GM19455 (cell line): ENCODE measurements around the gene STK32B.

Experiments
- ATAC-seq: cut with Tn5 transposase; IDR thresholded peaks from one replicate; pipeline ENCODE4 v1.9.1; 2021; ENCODE audit not compliant: unreplicated experiment

STK32B gene

GRCh38 chr4:5383191-5383980 is 332.1 kb downstream of the STK32B start:
- ATAC-seq, result no peak

- ATAC-seq, result no peak
These were observed 334.5 kb downstream of the STK32B start for GRCh38 chr4:5385741-5386311.

- no peak for ATAC-seq
These were observed 335.6 kb downstream of the STK32B start for GRCh38 chr4:5386921-5387320.

GRCh38 chr4:5387457-5387856 is 336.2 kb downstream of the STK32B start:
- no peak for ATAC-seq

- no peak for ATAC-seq
These were observed 338.6 kb downstream of the STK32B start for GRCh38 chr4:5389756-5390310.

- no peak for ATAC-seq
These were observed 340.2 kb downstream of the STK32B start for GRCh38 chr4:5391492-5391891.

- no peak for ATAC-seq
These were observed 342.7 kb downstream of the STK32B start for GRCh38 chr4:5393911-5394513.

GRCh38 chr4:5395781-5396180 is 344.5 kb downstream of the STK32B start:
- no peak for ATAC-seq

GRCh38 chr4:5398056-5398455 is 346.8 kb downstream of the STK32B start:
- ATAC-seq, result no peak

- ATAC-seq, result no peak
These were observed 347.8 kb downstream of the STK32B start for GRCh38 chr4:5399124-5399523.

- no peak for ATAC-seq
These were observed 348.6 kb downstream of the STK32B start for GRCh38 chr4:5399790-5400421.

GRCh38 chr4:5403746-5404497 is 352.6 kb downstream of the STK32B start:
- no peak for ATAC-seq

GRCh38 chr4:5409237-5409636 is 358.0 kb downstream of the STK32B start:
- ATAC-seq, result no peak

- no peak for ATAC-seq
These were observed 358.8 kb downstream of the STK32B start for GRCh38 chr4:5409972-5410618.

GRCh38 chr4:5412296-5412695 is 361.0 kb downstream of the STK32B start:
- ATAC-seq, result no peak

GRCh38 chr4:5412751-5413150 is 361.5 kb downstream of the STK32B start:
- no peak for ATAC-seq

GRCh38 chr4:5416637-5417036 is 365.4 kb downstream of the STK32B start:
- no peak for ATAC-seq

GRCh38 chr4:5420266-5420665 is 369.0 kb downstream of the STK32B start:
- no peak for ATAC-seq

- no peak for ATAC-seq
These were observed 370.1 kb downstream of the STK32B start for GRCh38 chr4:5421416-5421815.

GRCh38 chr4:5422195-5422594 is 370.9 kb downstream of the STK32B start:
- ATAC-seq, result no peak
